Suprapubic skin (tissue), 4 donors: ENCODE results near the gene AHI1. TPM values are rescaled to one million over a fixed set of nuclear protein-coding genes. Genes with fewer than 3 reads are reported as not detected.

Experiments
- DNase-seq, 2 donors: peaks; one replicate each; pipeline ENCODE4 v3.0.0-alpha.2; 2019; ENCODE audit warnings: low spot score in 2 of 2
- H3K27ac ChIP-seq: fragments of 200-600 bp; sonication (generic); one replicate; pipeline ENCODE4 v1.5.1; 2019
- H3K27me3 ChIP-seq: fragments of 200-600 bp; sonication (generic); one replicate; pipeline ENCODE4 v1.5.1; 2019
- H3K36me3 ChIP-seq: fragments of 200-600 bp; sonication (generic); one replicate; pipeline ENCODE4 v1.5.1; 2019
- H3K4me1 ChIP-seq: fragments of 200-600 bp; sonication (generic); one replicate; pipeline ENCODE4 v1.5.1; 2019
- H3K4me3 ChIP-seq: fragments of 200-600 bp; sonication (generic); one replicate; pipeline ENCODE4 v1.5.1; 2019; ENCODE audit warnings: mild to moderate bottlenecking
- H3K9me3 ChIP-seq: fragments of 200-600 bp; sonication (generic); one replicate; pipeline ENCODE4 v1.5.1; 2019
- EP300 ChIP-seq: sonication (generic); formaldehyde crosslinking; IDR thresholded peaks from one replicate; pipeline ENCODE4 v1.6.1; 2017; ENCODE audit warnings: antibody characterized with exemption
- POLR2A ChIP-seq, 2 donors: fragments of 450-650 bp; IDR thresholded peaks; one replicate each; pipeline ENCODE4 v1.6.1; 2017; ENCODE audit warnings: antibody characterized with exemption in 2 of 2, mild to moderate bottlenecking in 2 of 2, moderate library complexity in 2 of 2
- POLR2AphosphoS5 ChIP-seq, 3 donors: sonication (generic); formaldehyde crosslinking; IDR thresholded peaks; one replicate each; pipeline ENCODE4 v1.6.1; 2017; ENCODE audit warnings: antibody characterized with exemption in 3 of 3
- WGBS: methylation state at CpG from one replicate; pipeline ENCODE4 v1.1.5; 2018; 5-methylcytosine and 5-hydroxymethylcytosine counted together
- total RNA-seq, 4 donors: library from RNA; depleted of rRNA; stranded (reverse); fragments of >200 nt; gene quantifications; one replicate each; pipeline ENCODE4 v1.1.0, GENCODE V29; 2016
- TF ChIP-seq, protein P1 (sequence below), 2 donors: fragments of 200-600 bp in 1 of 2; fragments of 450-650 bp in 1 of 2; sonication (generic) in 1 of 2; IDR thresholded peaks; one replicate each; pipeline ENCODE4 v1.5.1; 2016 to 2019; ENCODE audit warnings: antibody characterized with exemption in 2 of 2, mild to moderate bottlenecking in 1 of 2, moderate library complexity in 1 of 2

AHI1 gene
- total RNA-seq, 4 donors from 2014 or later = 12.1 to 53.6 (median 19.2) TPM

DNA sequence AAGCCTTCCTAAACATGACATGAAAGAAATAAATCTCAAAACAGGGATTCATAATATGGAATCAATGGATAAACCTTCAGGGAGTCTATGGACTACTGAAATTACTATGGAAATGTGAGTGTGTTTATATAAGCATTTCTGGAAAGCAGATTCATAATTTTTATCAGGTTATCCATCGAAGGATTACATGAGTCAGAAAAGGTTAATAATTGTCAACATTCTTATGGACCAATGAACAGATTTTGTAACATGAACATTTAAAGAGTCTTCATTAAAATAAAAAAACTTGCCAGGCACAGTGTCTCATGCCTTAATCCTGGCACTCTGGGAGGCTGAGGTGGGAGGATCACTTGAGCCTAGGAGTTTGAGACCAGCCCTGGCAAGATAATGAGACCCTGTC lies 84.8 kb downstream of the AHI1 start:
- Histone ChIP-seq H3K4me3 (no peak overlapping the region), H3K27ac (no peak overlapping the region), H3K27me3 (no peaks in the 10 kb centered on the region), H3K4me1 (no peaks in the 10 kb centered on the region), H3K9me3 (no peaks in the 10 kb centered on the region), H3K36me3 (peaks cover 14% of the 10 kb centered on the region)
- TF ChIP-seq POLR2A (IDR thresholded peaks at IDR 0.05) (no peak), POLR2AphosphoS5 (IDR thresholded peaks at IDR 0.05) (no peak), EP300 (no peak)
- TF ChIP-seq, protein P1, sequence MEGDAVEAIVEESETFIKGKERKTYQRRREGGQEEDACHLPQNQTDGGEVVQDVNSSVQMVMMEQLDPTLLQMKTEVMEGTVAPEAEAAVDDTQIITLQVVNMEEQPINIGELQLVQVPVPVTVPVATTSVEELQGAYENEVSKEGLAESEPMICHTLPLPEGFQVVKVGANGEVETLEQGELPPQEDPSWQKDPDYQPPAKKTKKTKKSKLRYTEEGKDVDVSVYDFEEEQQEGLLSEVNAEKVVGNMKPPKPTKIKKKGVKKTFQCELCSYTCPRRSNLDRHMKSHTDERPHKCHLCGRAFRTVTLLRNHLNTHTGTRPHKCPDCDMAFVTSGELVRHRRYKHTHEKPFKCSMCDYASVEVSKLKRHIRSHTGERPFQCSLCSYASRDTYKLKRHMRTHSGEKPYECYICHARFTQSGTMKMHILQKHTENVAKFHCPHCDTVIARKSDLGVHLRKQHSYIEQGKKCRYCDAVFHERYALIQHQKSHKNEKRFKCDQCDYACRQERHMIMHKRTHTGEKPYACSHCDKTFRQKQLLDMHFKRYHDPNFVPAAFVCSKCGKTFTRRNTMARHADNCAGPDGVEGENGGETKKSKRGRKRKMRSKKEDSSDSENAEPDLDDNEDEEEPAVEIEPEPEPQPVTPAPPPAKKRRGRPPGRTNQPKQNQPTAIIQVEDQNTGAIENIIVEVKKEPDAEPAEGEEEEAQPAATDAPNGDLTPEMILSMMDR (IDR thresholded peaks at IDR 0.05) = no peak
- DNase-seq = no peak
- WGBS = 70% methylated on average over 1 of the region's 1 CpG

DNA sequence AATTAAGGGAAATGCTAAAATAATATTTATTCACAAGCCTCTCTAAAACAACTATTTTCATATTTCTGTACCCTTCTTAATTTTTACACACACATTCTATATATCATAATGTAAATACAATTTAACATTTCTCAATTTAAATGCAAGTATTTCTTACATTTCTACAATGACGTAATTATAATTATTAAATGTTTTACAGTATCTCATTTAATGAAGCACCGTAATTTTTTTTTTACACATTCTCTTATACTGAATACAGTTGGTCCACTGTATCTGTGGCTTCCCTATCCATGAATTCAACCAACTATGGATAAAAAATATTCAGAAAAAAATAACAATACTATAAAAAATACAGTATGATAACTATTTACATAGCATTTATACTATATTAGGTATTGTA lies 85.7 kb downstream of the AHI1 start:
- 97% methylated on average over 2 of the region's 2 CpGs for WGBS
- no peaks in the 10 kb centered on the region for H3K4me1 ChIP-seq
- peaks cover 14% of the 10 kb centered on the region for H3K36me3 ChIP-seq
- TF ChIP-seq POLR2A (IDR thresholded peaks at IDR 0.05) (no peak), EP300 (no peak), POLR2AphosphoS5 (IDR thresholded peaks at IDR 0.05) (no peak)
- TF ChIP-seq, protein P1 (IDR thresholded peaks at IDR 0.05) = no peak
- no peak overlapping the region for H3K4me3 ChIP-seq
- H3K27ac ChIP-seq = no peak overlapping the region
- no peak for DNase-seq
- no peaks in the 10 kb centered on the region for H3K9me3 ChIP-seq
- H3K27me3 ChIP-seq = no peaks in the 10 kb centered on the region

DNA sequence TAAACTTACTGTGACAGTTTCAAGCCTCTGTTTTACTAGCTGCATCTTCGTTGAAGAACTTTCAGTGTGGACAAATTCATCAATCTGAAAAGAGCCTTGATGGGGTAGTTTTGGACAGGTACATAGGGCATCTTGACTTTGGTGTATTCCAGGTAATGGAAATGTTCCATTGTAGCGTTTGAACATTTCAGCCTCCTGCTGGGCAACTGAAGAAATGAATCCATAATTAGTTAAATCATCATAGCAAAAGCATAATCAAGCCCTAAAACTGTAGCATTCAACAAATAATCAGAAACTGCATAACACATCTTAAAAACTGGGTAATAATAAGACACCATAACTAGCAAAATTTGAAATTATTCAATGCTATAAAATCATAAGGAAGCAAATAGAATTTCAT lies 86.2 kb downstream of the AHI1 start:
- no peak for TF ChIP-seq POLR2A (IDR thresholded peaks at IDR 0.05)
- no peak for TF ChIP-seq POLR2AphosphoS5 (IDR thresholded peaks at IDR 0.05)
- no peak for TF ChIP-seq EP300
- TF ChIP-seq, protein P1 (IDR thresholded peaks at IDR 0.05) = no peak
- Histone ChIP-seq H3K27me3 (no peaks in the 10 kb centered on the region), H3K9me3 (no peaks in the 10 kb centered on the region), H3K4me3 (no peak overlapping the region), H3K4me1 (no peaks in the 10 kb centered on the region), H3K27ac (no peak overlapping the region), H3K36me3 (peaks cover 14% of the 10 kb centered on the region)
- no peak for DNase-seq
- 75% methylated on average over 2 of the region's 2 CpGs for WGBS

DNA sequence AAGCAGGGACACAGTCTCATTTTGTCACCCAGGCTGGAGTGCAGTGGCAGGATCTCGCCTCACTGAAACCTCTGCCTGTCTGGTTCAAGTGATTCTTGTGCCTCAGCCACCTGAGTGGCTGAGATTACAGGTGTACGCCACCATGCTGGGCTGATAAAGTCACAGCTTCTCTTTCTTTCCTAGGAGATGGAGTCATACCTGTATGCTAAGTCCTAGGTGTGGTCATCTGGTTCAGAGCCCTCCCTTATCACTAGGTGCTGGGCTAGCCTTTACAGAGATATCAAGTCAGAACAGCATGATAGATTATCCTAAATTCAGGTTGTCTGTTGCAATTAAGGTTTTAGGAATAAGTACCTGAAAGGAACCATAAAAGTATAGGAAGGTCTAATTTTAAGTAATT lies 86.7 kb downstream of the AHI1 start:
- H3K36me3 ChIP-seq = peaks cover 14% of the 10 kb centered on the region
- TF ChIP-seq, protein P1 (IDR thresholded peaks at IDR 0.05) = no peak
- TF ChIP-seq EP300 (no peak), POLR2A (IDR thresholded peaks at IDR 0.05) (no peak), POLR2AphosphoS5 (IDR thresholded peaks at IDR 0.05) (no peak)
- DNase-seq = no peak
- no peaks in the 10 kb centered on the region for H3K9me3 ChIP-seq
- H3K4me1 ChIP-seq = no peaks in the 10 kb centered on the region
- no peak overlapping the region for H3K4me3 ChIP-seq
- 100% methylated on average over 2 of the region's 2 CpGs for WGBS
- no peaks in the 10 kb centered on the region for H3K27me3 ChIP-seq
- no peak overlapping the region for H3K27ac ChIP-seq

DNA sequence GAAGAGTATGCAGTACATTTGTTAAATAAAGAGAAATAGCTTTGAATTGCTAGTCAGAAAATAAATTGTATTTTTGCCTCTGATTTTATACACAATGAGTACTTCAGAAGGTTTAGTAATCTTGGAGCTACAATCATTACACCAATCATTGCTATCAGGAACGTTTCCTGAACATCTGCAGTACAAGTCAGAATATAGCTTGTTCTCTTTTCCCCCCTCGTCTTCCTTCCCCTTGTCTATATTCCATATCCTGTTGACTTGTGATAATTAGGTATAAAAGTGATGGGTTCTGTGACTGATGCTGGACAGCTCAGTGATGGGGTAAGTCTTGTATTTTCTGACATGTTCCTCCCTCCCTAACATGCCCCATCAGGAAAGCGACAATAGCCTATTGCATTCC lies 94.0 kb downstream of the AHI1 start:
- 68% methylated on average over 3 of the region's 3 CpGs for WGBS
- Histone ChIP-seq H3K9me3 (no peaks in the 10 kb centered on the region), H3K4me3 (no peak overlapping the region), H3K27me3 (no peaks in the 10 kb centered on the region), H3K4me1 (no peaks in the 10 kb centered on the region), H3K27ac (no peak overlapping the region), H3K36me3 (peaks cover 10% of the 10 kb centered on the region)
- no peak for DNase-seq
- no peak for TF ChIP-seq EP300
- no peak for TF ChIP-seq POLR2A (IDR thresholded peaks at IDR 0.05)
- TF ChIP-seq, protein P1 (IDR thresholded peaks at IDR 0.05) = no peak
- no peak for TF ChIP-seq POLR2AphosphoS5 (IDR thresholded peaks at IDR 0.05)
